Hindlimb muscle (tissue), 1 donor: Measurements from ENCODE around the gene MIB2. TPM values are rescaled to one million over a fixed set of nuclear protein-coding genes. Genes with fewer than 3 reads are reported as not detected.

Source experiments
- polyA plus RNA-seq: library from polyadenylated mRNA; unstranded; fragments of 120-200 nt; gene quantifications from one replicate; pipeline ENCODE4 v1.2.1, GENCODE V29; 2013; ENCODE audit not compliant: insufficient read length

MIB2 gene
- polyA plus RNA-seq, 1 donor: 92.6 TPM

Other genes with a start within 250 kb of the MIB2 start
- 71.7 TPM for gene AURKAIP1, start 240.3 kb upstream of the MIB2 start, polyA plus RNA-seq
- 174 TPM for gene CCNL2, start 216.2 kb upstream of the MIB2 start, polyA plus RNA-seq
- gene MRPL20, start 208.2 kb upstream of the MIB2 start, polyA plus RNA-seq: 91.1 TPM
- gene ANKRD65, start 194.2 kb upstream of the MIB2 start, polyA plus RNA-seq: 24.7 TPM
- gene VWA1, start 179.8 kb upstream of the MIB2 start, polyA plus RNA-seq: 72.5 TPM
- 0.90 TPM for gene ATAD3C, start 165.8 kb upstream of the MIB2 start, polyA plus RNA-seq
- gene ATAD3B, start 143.7 kb upstream of the MIB2 start, polyA plus RNA-seq: 13.0 TPM
- 23.1 TPM for gene ATAD3A, start 103.3 kb upstream of the MIB2 start, polyA plus RNA-seq
- 4.8 TPM for gene TMEM240, start 74.9 kb upstream of the MIB2 start, polyA plus RNA-seq
- gene SSU72, start 40.6 kb upstream of the MIB2 start, polyA plus RNA-seq: 92.1 TPM
- gene FNDC10, start 15.4 kb upstream of the MIB2 start, polyA plus RNA-seq: 3.0 TPM
- 38.1 TPM for gene MMP23B, start 16.7 kb downstream of the MIB2 start, polyA plus RNA-seq
- gene CDK11B, start 43.5 kb downstream of the MIB2 start, polyA plus RNA-seq: 39.0 TPM
- gene SLC35E2B, start 77.3 kb downstream of the MIB2 start, polyA plus RNA-seq: 37.7 TPM
- gene CDK11A, start 108.9 kb downstream of the MIB2 start, polyA plus RNA-seq: 27.0 TPM
- 32.4 TPM for gene NADK, start 163.0 kb downstream of the MIB2 start, polyA plus RNA-seq